Liver (tissue), 9 donors: ENCODE measurements around the gene TSHZ2. TPM values are rescaled to one million over a fixed set of nuclear protein-coding genes. Genes with fewer than 3 reads are reported as not detected.

Experiments
- DNase-seq: peaks from one replicate; pipeline ENCODE4 v3.0.0-alpha.2; 2017; ENCODE audit warnings: low spot score
- H3K27ac ChIP-seq, 2 donors: one replicate each; pipeline ENCODE4 v1.7.0; 2013; ENCODE audit warnings: inconsistent platforms in 2 of 2, low read length in 2 of 2, control low read depth in 1 of 2, low read depth in 1 of 2, mild to moderate bottlenecking in 1 of 2
- H3K27me3 ChIP-seq, 4 donors: one replicate each; pipeline versions ENCODE4 v1.6.1 to v1.7.0; 2013; ENCODE audit warnings: low read length in 3 of 4, inconsistent platforms in 1 of 4, mild to moderate bottlenecking in 1 of 4, moderate library complexity in 1 of 4; ENCODE audit not compliant: control insufficient read depth in 4 of 4, insufficient read depth in 4 of 4
- H3K36me3 ChIP-seq, 4 donors: one replicate each; pipeline versions ENCODE4 v1.6.1 to v1.7.0; 2013; ENCODE audit warnings: low read length in 3 of 4, mild to moderate bottlenecking in 3 of 4, low read depth in 1 of 4, moderate library complexity in 1 of 4; ENCODE audit not compliant: control insufficient read depth in 4 of 4, insufficient read depth in 3 of 4
- H3K4me1 ChIP-seq, 4 donors: one replicate each; pipeline versions ENCODE4 v1.6.1 to v1.7.0; 2013; ENCODE audit warnings: low read length in 3 of 4, mild to moderate bottlenecking in 3 of 4, moderate library complexity in 1 of 4; ENCODE audit not compliant: control insufficient read depth in 4 of 4, insufficient read depth in 4 of 4
- H3K4me3 ChIP-seq, 3 donors: one replicate each; pipeline versions ENCODE4 v1.6.1 to v1.7.0; 2013; ENCODE audit warnings: low read length in 3 of 3, control low read depth in 1 of 3, low read depth in 1 of 3, mild to moderate bottlenecking in 1 of 3
- H3K9ac ChIP-seq, 2 donors: one replicate each; pipeline ENCODE4 v1.7.0; 2013; ENCODE audit warnings: low read length in 2 of 2, mild to moderate bottlenecking in 2 of 2, moderate library complexity in 2 of 2, control low read depth in 1 of 2, low read depth in 1 of 2
- H3K9me3 ChIP-seq, 4 donors: one replicate each; pipeline versions ENCODE4 v1.6.1 to v1.7.0; 2013; ENCODE audit warnings: low read length in 3 of 4; ENCODE audit not compliant: control insufficient read depth in 4 of 4
- ATF3 ChIP-seq: IDR thresholded peaks from 2 replicates; pipeline ENCODE4 v1.6.1; 2016; ENCODE audit warnings: antibody characterized with exemption
- EGR1 ChIP-seq, 2 donors: IDR thresholded peaks; 2 replicates each; pipeline ENCODE4 v1.6.1; 2016 to 2018; ENCODE audit warnings: antibody characterized with exemption in 2 of 2, low read depth in 2 of 2
- FOXA1 ChIP-seq: IDR thresholded peaks from 2 replicates; pipeline ENCODE4 v1.6.1; 2016; ENCODE audit warnings: antibody characterized with exemption
- FOXA2 ChIP-seq: IDR thresholded peaks from 2 replicates; pipeline ENCODE4 v1.6.1; 2016; ENCODE audit warnings: antibody characterized with exemption
- GABPA ChIP-seq, 2 donors: IDR thresholded peaks in 1 of 2; conservative IDR thresholded peaks in 1 of 2; 2 replicates each; pipeline ENCODE4 v1.6.1; 2016; ENCODE audit warnings: antibody characterized with exemption in 2 of 2, mild to moderate bottlenecking in 1 of 2, moderate library complexity in 1 of 2
- HNF4A ChIP-seq, 2 donors: conservative IDR thresholded peaks; 2 replicates each; pipeline ENCODE4 v1.6.1; 2016; ENCODE audit warnings: antibody characterized with exemption in 2 of 2, mild to moderate bottlenecking in 2 of 2
- HNF4G ChIP-seq: IDR thresholded peaks from 2 replicates; pipeline ENCODE4 v1.6.1; 2016; ENCODE audit warnings: antibody characterized with exemption
- MAX ChIP-seq: IDR thresholded peaks from 2 replicates; pipeline ENCODE4 v1.6.1; 2016; ENCODE audit warnings: antibody characterized with exemption
- NR2F2 ChIP-seq: IDR thresholded peaks from 2 replicates; pipeline ENCODE4 v1.6.1; 2016; ENCODE audit warnings: antibody characterized with exemption
- RAD21 ChIP-seq, 2 donors: IDR thresholded peaks; 2 replicates each; pipeline ENCODE4 v1.6.1; 2016; ENCODE audit warnings: antibody characterized with exemption in 2 of 2, mild to moderate bottlenecking in 2 of 2
- REST ChIP-seq: IDR thresholded peaks from 2 replicates; pipeline ENCODE4 v1.6.1; 2016; ENCODE audit warnings: antibody characterized with exemption, mild to moderate bottlenecking
- SP1 ChIP-seq: IDR thresholded peaks from 2 replicates; pipeline ENCODE4 v1.6.1; 2018; ENCODE audit warnings: antibody characterized with exemption, mild to moderate bottlenecking
- TAF1 ChIP-seq: conservative IDR thresholded peaks from 2 replicates; pipeline ENCODE4 v1.6.1; 2016; ENCODE audit warnings: antibody characterized with exemption, mild to moderate bottlenecking
- WGBS: extraction: QIAGEN DNeasy Blood & Tissue Kit; methylation state at CpG from one replicate; pipeline ENCODE4 v1.1.7; 2013; 5-methylcytosine and 5-hydroxymethylcytosine counted together
- polyA plus RNA-seq, 2 donors: library from polyadenylated mRNA; stranded (reverse) in 1 of 2; unstranded in 1 of 2; fragments of 200-250 nt in 1 of 2; fragments of >200 nt in 1 of 2; fragmentation: Nextera tagmentation in 1 of 2; extraction: Ambion mirVana in 1 of 2; gene quantifications; one replicate each; pipeline versions ENCODE4 v1.2.1 to v1.2.3, GENCODE V29; 2013 to 2015
- total RNA-seq, 2 donors: library from RNA; depleted of rRNA; stranded (reverse); fragments of >200 nt; gene quantifications; one replicate each; pipeline ENCODE4 v1.2.3, GENCODE V29; 2014
- donor health status: healthy.
- donor health status: healthy.
- donor health status: healthy.
- donor health status: healthy.
- donor health status: healthy.

The TSHZ2 gene
- total and polyA plus RNA-seq, 4 donors, result 2.9 to 11.3 (median 7.8) TPM

- no peaks in the 10 kb centered on the region for H3K27me3 ChIP-seq
- no peaks in the 10 kb centered on the region for H3K4me1 ChIP-seq
- H3K36me3 ChIP-seq, result no peaks in the 10 kb centered on the region
- TF ChIP-seq MAX (no peak), REST (no peak), GABPA (IDR thresholded peaks at IDR 0.05 in 1 of 2, conservative IDR thresholded peaks at IDR 0.05 in 1 of 2) (no peak), HNF4A (conservative IDR thresholded peaks at IDR 0.05) (no peak), SP1 (no peak), FOXA2 (no peak)
- no peak overlapping the region for H3K4me3 ChIP-seq
- no peaks in the 10 kb centered on the region for H3K9me3 ChIP-seq
- no peak overlapping the region for H3K27ac ChIP-seq
- 93% methylated on average over 1 of the region's 1 CpG for WGBS
- no peak overlapping the region for H3K9ac ChIP-seq
- no peak for DNase-seq
These were observed 131.0 kb downstream of the TSHZ2 start for GRCh38 chr20:53103124-53103523.

GRCh38 chr20:53104884-53105283 lies 132.7 kb downstream of the TSHZ2 start:
- no peaks in the 10 kb centered on the region for H3K27me3 ChIP-seq
- H3K36me3 ChIP-seq, result no peaks in the 10 kb centered on the region
- no peak overlapping the region for H3K4me3 ChIP-seq
- H3K27ac ChIP-seq, result no peak overlapping the region
- H3K9ac ChIP-seq, result no peak overlapping the region
- TF ChIP-seq HNF4A (conservative IDR thresholded peaks at IDR 0.05) (no peak), NR2F2 (no peak), TAF1 (no peak), EGR1 (IDR thresholded peaks at IDR 0.05; ENCODE audit: low read depth in 2 of 2) (no peak)
- 94% methylated on average over 7 of the region's 7 CpGs for WGBS
- no peaks in the 10 kb centered on the region for H3K4me1 ChIP-seq
- no peak for DNase-seq
- no peaks in the 10 kb centered on the region for H3K9me3 ChIP-seq

- no peaks in the 10 kb centered on the region for H3K27me3 ChIP-seq
- no peaks in the 10 kb centered on the region for H3K4me1 ChIP-seq
- no peak overlapping the region for H3K9ac ChIP-seq
- H3K36me3 ChIP-seq, result no peaks in the 10 kb centered on the region
- 81% methylated on average over 3 of the region's 3 CpGs for WGBS
- H3K9me3 ChIP-seq, result no peaks in the 10 kb centered on the region
- TF ChIP-seq ATF3 (no peak), HNF4G (no peak), SP1 (no peak), FOXA2 (no peak), RAD21 (IDR thresholded peaks at IDR 0.05) (no peak), FOXA1 (no peak), EGR1 (IDR thresholded peaks at IDR 0.05; ENCODE audit: low read depth in 2 of 2) (no peak)
- no peak overlapping the region for H3K4me3 ChIP-seq
- DNase-seq, result no peak
- no peak overlapping the region for H3K27ac ChIP-seq
These were observed 144.6 kb downstream of the TSHZ2 start for GRCh38 chr20:53116733-53117132.
